ENCODE results near the gene PCNX3.

PCNX3 gene

DNA sequence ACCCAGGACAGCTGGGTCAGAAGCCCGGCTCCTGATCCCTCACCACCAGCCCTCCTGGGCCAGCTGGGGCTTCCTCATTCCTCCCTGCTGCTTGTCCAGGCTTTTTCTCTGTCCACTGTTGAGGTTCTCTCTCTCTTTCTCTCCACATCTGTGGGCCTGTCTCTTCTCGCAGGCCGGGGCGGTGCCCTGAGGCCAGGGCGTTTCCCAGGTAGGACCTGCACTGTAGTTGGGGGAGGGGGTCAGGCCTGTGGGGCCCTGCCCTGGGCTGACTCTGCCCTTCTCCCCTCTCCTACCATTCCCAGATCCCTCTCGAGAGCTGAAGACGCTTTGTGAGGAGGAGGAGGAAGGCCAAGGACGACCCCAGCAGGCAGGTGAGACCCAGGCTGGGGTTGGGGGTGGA is 34.8 kb upstream of the PCNX3 start:
- no peak for DNase-seq

DNA sequence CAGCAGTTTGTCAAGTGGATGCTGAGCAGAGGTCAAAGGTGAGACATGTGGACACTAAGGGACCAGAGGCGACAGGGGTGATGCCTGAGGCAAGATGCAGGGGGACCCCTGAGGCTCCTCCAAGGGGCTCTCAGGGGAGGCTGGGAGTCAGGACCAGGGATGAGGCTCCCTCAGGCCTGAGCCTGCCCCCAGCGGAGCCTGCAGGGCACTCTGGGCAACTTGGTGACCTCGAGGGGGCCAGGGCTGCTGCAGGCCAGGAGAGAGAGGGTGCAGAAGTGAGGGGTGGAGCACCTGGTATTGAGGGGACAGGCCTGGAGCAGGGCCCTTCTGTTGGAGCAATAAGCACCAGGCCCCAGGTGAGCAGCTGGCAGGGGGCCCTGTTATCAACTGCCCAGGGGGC is 33.6 kb upstream of the PCNX3 start:
- DNase-seq, result no peak

DNA sequence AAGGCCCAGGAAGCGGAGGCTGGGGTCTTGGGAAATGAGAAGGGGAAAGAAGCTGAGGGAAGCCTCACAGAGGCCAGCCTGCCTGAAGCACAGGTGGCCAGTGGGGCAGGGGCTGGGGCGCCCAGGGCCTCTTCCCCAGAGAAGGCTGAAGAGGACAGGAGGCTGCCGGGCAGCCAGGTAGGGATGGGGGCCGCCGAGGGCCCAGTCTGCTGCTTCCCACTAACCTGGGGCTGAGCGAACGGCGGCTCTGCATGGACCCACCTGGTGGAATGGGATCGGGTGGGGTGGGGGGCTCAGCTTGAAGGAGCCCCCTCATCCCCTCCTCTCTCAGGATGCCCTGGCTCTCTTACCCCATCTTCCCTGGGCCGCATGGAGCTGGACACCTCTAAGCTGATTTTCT is 32.0 kb upstream of the PCNX3 start:
- DNase-seq, result no peak

DNA sequence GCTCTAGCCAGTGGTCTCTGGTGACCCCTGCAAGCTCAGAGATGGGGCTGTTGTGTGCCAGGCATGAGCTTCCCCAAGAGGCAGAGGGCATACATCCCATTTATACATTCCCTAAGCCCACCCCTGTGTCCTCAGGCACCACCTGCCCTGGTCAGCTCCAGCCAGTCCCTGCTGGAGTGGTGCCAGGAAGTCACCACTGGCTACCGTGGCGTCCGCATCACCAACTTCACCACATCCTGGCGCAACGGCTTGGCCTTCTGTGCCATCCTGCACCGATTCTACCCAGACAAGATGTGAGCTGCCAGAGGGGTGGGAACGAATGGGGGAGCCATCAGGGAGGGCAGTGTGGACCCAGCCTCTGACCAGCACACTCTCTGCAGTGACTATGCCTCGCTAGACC is 31.5 kb upstream of the PCNX3 start:
- no peak for DNase-seq

DNA sequence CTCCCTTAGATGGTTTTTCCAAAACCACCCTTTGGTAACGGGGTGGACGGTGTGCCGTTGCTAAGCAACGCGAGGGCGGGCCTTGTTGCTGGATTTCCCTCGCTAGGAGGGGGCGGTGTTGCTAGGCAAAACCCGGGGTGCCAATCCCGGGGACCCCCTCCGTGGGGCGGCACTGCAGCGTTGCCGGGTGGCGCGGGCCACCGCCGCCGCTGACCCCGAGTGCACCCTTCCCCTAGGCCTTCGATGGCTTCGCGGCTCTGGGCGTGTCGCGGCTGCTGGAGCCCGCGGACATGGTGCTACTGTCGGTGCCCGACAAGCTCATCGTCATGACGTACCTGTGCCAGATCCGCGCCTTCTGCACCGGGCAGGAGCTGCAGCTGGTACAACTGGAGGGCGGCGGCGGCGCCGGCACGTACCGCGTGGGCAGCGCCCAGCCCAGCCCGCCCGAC is 30.8 kb upstream of the PCNX3 start:
- DNase-seq, result no peak

DNA sequence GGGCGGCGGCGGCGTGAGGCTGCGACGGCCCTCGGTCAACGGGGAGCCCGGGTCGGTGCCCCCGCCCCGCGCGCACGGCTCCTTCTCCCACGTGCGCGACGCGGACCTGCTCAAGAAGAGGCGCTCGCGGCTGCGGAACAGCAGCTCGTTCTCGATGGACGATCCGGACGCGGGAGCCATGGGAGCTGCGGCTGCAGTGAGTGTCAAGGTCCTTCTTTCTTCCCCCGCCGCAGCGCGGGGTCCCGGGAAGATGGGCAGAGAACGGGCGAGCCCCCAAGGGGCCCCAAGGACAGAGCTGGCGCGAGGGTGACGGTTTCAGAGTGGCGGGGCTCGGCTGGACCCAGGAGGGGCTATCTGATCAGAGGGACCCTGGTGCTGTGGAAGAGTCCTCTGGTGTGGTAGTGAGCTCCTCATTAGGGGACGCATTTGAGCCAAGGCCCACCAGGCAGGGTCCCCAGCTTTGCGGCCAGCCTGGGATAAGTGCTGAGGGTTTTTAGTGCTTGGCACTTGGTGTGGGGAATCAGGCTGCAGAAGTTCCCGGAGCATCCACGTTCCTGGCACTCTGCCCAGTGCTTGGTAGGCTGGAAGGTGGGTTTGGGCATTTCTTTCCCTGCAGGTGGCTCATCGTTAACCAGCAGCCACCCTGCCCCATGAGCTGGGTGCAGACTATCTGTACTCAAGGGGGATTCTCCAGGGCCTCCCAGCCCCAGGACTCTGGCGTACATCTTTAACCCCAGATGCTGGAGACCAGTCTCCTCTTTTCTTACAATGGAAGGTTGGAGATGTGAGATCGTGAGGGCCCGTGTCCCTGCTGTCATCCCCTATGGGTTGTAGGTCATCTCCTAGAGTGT is 30.0 kb upstream of the PCNX3 start:
- peak; percentile 35 for DNase-seq

DNA sequence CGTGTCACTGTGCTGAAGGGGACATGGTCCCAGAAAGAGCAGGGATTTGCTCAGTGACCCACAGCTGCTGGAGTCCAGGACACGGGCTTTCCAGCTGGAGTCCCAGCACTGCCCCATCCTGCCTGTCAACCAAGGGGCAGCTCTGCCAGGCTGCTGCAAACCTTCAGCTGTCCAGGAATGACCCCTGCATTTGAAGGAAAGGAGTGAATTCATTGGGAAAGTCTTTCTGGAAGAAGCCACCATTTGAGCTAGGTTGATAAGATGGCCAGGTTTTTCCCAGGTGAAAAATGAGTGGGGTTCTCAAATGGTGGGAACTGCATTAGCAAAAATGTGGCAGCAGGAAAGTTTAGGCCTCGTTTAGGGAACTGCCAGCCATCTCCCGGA is 29.3 kb upstream of the PCNX3 start:
- DNase-seq, result no peak

DNA sequence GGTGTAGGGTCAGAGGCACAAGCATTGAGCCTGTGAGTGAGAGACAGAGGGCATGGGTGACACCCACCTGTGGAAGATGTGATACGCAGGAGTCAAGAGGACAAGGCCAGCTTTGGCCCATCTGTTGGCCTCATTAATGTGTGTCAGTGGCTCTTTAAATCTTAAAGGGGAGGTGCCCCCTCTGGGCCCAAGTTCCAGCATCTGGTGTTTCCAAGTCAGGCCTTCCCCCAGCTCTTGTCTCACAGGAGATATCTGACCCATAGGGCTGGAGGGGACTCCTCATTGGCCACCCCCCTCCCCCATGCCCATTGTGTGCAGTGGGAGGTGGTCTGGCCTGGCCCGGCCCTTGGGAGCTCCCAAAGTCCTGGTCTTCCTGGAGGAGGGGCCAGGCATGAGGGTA is 28.9 kb upstream of the PCNX3 start:
- DNase-seq, result no peak

DNA sequence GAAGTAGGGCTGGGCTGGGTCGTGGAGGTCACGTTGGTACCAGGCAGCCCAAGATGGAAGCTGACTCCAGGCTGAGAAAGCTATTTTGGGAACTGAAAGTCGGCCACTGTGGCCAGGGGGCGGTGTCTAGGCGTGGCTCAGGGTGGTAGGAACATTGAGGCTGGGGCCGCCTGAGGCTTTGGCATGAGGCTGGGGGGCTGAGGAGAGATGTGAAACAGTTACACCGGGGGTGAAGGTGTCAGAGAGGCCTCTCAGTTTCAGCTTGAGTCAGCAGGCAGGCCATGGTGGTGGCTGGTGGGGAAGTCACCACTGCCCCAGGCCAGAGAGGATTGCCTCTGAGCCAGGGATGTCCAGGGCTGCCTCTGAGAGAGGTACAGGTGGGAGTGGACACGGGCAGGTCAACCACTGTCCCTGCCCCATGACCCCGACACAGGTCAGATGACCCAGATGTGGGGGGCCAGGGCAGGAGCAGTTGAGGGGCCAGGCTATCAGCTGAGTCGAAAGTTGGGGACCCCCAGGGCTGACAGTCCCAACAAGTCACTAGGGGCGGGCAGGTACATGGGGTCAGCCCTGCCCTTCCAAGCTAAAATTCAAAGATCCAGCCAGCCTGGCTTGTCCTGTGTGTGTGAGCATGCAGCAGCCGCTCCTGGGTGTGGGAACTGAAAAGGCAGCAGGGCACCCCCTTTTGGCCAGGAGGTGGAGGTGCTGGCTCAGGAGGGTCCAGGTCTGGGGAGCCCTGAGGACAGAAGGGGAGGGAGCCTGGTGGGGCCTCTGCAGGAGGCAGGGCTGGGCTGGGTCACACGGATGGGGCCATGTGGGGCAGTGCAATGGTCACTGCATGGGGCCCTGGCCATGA is 27.1 kb upstream of the PCNX3 start:
- no peak for DNase-seq

DNA sequence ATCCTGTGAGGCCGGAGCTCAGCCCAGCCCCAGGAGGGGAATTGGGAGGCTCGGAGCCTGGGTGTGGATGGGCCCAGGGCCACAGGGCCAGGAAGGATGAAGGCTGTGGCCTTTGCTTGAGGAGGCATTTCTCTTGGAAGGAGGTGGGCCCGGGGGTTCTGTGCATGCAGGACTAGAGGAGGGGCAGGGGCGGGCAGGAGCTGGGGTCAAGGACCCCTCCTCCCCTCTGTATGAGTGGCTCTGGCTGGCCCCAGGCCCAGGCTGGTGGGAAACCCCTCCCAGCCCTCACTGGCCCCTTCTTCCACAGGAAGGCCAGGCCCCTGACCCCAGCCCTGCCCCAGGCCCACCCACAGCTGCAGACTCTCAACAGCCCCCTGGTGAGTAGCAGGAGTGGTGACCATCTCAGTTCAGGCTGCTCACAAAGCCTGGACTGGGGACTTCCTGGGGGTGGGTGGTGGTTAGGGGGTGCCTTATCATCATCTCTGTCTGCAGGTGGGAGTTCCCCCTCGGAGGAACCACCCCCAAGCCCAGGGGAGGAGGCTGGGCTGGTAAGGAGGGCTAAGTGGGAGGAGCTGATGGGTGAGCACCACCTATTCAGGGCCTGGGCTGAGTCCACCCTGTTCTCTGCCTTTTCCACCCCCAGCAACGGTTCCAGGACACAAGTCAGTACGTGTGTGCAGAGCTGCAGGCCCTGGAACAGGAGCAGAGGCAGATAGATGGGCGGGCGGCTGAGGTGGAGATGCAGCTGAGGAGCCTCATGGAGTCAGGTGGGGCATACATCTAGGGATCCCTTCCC is 25.9 kb upstream of the PCNX3 start:
- DNase-seq, result no peak

DNA sequence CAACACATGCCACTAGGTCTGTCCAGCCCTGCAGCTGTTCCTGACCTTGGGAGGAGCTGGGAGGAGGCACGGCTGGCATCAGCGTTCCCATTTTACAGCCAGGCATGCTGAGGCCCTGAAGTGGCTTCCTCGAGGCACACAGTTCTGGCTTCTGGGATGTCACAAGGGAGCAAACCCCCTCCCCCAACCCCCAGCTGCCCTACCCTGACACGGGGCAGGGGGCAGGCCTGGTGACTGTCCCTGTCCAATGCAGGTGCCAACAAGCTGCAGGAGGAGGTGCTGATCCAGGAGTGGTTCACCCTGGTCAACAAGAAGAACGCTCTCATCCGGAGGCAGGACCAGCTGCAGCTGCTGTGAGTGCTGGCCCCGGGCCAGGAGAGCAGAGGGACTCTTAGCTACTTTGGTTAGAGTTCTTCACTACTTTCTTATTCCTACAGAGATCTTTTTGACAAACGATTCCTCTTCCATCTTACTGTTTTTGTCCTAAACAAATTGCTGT is 25.3 kb upstream of the PCNX3 start:
- DNase-seq, result peak; percentile 88

DNA sequence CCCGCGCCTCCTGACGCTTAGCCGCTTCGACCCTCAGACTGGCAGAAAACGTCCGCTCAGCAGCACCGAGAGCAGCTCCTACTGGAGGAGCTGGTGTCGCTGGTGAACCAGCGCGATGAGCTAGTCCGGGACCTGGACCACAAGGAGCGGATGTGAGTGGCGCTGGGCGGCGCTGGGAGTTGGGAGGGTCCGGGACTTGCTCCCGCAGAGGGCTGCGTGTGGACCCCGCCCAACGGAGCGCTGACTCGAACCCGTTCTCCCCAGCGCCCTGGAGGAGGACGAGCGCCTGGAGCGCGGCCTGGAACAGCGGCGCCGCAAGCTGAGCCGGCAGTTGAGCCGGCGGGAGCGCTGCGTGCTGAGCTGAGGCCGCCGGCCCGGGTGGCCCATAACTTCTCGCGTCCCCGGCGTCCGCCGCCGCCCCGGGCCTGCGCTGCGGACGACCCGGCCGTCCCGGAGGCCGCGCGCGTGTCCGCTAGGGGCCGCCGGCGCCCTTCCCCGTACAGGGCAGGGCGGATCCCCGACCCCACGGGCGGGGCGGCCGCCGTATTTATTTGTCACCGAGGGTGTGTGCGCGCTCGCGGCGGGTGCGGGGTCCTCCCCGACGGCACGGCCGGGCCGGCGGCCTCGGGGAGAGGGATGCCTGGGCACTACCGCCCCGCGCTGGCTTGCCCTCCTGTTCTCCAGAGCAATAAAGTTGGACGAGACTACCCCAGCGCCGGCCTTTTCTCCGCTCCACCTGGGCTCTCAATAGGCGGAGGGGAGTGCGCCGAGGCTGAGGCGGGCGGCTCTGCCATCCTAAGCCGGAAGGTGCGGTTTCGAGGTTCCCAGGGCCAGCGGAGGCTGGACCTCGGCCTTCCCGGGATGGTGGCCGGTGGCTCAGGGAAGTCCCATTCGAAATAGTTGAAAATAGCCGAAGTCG is 23.4 kb upstream of the PCNX3 start:
- no peak for DNase-seq

DNA sequence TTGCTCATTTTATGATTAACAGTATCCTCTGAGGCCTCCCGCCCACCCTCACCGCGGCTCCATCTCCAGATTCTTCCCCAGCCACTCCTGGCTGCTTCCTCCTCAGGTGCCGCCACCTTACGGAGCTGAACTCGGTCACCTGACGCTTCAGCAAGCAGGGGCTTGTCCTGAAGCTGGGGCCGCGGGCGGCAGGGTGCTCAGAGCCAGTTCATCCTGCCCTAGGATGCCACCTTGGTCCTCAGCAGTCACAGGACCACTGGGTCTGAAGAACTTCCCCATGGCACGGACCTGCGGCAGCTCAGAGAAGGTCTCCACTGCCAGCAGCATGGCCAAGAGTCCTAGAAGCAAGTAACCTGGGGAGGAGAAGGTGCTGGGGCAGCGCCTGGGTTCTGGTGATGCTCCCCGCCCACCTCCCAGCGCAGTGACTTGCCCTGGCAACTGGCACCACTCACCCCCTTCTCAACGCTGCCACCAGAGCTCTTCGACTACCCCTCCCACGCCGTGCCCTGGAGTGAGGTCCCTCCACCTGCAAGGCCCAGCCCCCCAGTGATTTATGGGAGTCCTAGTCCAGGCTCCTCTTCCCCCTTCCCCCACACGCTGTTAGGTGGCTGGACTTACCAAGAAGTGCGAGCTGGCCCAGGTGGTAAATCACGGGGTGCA is 22.6 kb upstream of the PCNX3 start:
- DNase-seq, result peak; percentile 83

DNA sequence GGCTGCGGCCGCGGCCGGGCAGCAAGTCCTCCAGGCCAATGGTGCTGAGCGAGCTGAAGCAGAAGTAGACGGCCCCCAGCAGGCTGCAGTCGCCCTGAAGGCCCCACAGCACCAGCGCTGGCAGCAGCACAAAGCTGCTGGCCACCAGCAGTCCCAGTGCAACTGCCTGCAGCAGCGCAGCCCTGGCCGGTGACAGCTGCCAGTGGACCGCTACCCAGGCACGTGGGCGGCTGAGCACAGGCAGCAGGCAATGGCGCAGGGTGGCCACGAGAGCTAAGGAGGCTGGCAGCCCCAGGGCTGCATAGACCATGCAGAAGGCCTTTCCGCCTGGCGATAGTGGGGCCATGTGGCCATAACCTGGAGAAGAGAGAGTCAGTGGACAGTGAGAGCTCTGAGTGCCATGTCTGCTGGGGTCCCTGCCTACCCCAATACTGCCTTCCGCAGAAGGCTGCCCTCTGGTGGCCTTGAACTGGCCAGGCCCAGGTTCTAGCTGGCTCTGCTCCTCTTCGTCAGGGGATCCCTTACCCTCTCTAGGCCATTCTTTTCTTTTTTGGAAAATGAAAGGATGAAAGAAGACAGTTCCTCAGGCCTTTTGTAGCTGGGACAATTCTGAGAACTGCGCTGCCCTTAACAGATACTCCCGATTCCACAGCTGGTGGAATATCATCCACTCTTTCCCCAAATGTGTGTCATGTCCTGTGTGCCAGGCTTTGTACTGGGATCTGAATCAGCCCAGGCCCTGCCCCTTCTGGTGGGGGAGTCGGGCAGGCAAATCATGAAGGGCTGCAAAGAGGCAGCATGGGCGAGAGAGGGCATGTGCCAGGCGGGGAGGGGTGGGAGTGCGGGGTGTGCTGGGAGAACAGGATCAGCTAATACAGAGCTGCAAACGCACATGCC is 21.8 kb upstream of the PCNX3 start:
- DNase-seq, result peak; percentile 42

DNA sequence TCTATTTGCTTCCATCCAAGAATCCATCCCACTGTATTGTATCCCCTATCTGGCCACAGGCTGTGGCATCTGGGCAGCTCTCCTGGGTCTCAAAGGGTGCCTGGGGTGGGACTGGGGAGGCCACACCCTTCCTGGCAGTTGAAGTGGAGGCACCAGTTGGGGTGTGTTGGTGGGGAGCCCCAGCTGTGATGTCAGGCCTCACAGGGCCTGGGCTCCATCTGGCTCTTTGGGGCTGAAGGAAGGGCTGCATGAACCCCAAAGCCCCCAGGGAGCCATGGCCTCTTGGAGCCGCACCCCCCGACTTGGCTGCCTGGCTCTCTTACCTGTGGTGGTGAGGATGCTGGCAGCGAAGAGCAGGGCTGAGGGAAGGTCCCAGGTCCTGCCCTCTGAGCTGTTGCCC is 20.4 kb upstream of the PCNX3 start:
- DNase-seq, result no peak

DNA sequence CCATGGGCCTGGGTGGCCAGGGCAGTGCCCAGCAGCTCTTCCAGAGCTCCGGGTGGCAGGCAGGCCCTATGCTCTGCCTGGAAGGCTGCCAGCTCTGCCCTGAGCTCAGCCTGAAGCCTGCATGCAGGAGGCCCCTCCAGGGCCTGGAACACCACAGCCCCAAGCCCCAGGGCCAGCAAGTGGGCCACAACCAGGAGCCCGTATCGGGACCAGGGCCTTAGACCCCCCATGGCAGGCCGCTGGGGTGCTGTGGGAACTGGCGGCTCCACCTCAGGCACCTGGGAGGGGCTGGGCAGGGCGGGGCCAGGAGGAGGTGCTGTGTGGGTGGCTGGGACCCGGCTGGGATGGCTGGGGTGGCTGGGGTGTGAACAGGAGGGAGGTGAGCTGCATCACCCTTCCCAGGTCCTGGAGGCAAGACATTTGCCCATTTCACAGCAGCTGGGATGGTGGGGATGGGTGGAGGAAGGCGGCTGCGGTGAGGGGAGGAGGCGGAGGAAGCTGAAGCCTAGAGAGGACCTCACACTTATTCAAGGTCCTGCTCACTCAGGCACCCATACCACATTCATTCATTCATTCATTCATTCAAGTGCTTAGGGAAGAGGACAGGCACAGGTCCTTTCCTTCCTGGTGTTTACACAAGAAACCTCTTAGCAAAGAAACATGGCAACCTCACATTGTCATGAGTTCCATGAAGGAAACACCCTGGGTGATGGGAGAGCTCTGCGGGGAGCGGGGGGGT is 19.9 kb upstream of the PCNX3 start, which contains the start of gene KCNK7:
Gene KCNK7 (minus strand): TSS at position 258 of the 739 bp plus-strand sequence. CDS start 28 bp downstream, at position 230.
- DNase-seq, result no peak

DNA sequence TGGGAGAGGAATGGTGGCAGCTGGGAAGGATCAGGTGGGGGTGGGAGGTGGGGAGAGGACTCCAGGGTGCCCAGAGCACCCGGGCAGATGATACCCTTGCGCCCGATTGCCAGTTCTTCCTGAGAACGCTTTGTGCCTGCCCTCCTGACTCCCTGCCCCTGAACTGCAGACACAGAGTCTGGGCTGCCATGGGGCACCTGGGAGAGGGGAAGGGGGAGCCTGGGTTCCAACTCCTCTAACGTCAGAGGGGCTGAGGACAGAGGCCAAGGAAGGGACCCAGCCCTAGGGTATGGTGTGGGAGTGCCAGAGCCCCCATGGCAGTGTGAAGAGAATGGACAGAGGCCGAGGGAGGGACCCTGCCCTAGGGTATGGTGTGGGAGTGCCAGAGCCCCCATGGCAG is 19.1 kb upstream of the PCNX3 start:
- no peak for DNase-seq

DNA sequence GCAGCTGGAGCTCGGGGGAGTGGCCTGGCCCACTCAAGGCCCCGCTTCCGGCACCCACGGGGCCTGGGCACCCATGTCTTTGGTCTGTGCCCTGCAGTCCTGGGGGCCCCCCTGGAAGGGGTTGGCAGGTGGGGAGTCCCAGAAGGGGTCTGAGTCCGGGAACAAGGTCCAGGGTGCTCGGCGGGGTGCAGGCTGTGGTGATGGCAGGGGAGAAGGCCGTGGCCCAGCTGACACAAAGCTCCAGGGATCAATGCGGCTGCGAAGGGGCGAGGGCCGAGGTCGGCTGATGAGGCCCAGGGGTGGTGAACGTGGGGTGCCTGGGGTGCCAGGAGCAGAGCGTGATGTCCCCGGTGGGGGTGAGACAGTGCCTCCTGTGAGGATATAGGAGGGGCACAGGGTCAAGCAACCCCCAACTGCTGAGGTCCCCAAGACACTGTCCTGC is 17.3 kb upstream of the PCNX3 start:
- no peak for DNase-seq

DNA sequence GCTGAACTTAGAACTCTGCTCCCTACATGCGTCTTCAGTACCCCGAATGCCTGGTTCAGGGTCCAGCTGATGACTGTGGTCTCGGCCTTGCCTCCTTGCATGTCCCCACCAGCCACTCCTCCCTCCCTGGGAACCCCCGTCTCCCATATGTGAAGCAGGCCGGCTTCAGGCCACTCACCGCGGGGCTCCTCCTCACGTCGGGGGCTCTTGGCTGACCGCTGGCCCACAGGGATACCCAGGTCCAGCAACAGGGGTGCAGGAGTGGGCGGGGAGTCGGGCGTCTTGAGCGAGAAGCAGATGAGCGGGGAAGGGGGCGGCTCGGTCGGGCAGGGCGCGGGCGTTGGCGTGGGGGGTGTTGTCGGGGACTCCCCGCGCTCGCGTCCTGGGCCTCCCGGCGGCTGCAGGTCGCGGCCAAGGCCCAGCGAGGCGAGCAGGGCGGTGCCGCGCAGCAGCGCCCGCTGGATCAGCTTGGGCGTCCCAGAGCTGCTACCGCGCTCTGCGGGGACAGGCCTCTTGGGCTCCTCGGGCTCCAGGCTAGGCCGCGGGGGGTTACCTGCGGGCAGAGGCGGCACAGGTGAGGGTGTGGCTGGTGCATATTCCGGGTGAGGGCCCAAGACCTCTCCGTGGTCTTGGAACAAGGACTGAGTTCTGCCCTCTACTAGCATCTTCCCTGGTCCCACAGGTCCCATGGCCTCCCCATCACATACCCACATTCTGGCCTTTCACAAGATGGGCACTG is 16.2 kb upstream of the PCNX3 start:
- no peak for DNase-seq

Data from DMS79 treated with DMSO at 0.1 percent for 48 hours (cell line).